OCI-LY3 (cell line): ENCODE measurements around the gene YWHAE.

Source experiments
- CTCF ChIP-seq: fragments of 200-600, 300-600 bp; sonication (generic); IDR thresholded peaks from 2 replicates; pipeline ENCODE4 v1.5.1; 2014; ENCODE audit warnings: antibody characterized with exemption, low read length, low read depth
- EZH2phosphoT487 ChIP-seq: fragments of 200-600 bp; shearing (Covaris generic); IDR thresholded peaks from 2 replicates; pipeline ENCODE4 v1.6.1; 2018; ENCODE audit warnings: antibody characterized with exemption, mixed run types, low read depth

DNA sequence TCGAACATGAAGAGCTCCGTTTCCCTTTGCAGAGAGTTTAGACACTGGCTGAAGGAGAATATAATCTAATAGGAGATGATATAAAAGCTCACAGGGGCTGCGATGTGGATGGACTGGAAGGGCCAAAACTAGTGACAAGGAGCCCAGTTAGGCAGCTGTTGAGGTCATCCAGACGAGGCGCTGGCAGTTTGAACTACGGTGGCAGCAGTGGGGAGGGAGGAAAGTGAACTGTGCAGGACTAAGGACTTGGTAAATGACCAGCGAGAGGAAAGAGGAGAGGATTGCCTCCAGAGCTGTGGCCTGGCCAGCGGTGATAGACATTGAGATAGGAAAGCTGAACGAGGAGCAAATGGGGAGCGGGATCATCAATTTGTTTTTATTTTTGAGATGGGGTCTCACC is 14.6 kb upstream of the YWHAE start:
- TF ChIP-seq CTCF (no peak), EZH2phosphoT487 (no peak)
